Common myeloid progenitor, CD34-positive (primary cell): ENCODE data around the gene GLP2R.

ENCODE experiments used
- CTCF ChIA-PET: fragments of 350-600 bp; sonication (Branson Sonifier 250); formaldehyde crosslinking; loops from one replicate; lab custom pipeline; 2021; ENCODE audit warnings: antibody characterized with exemption; lab: Charles Lee
- POLR2A ChIA-PET: fragments of 350-600 bp; sonication (Branson Sonifier 250); formaldehyde crosslinking; loops from one replicate; lab custom pipeline; 2021; ENCODE audit warnings: antibody characterized with exemption; lab: Charles Lee
- DNase-seq, 3 donors: peaks; one replicate each; pipeline versions ENCODE4 v3.0.0 to v3.0.0-alpha.2; 2013
- H3K27ac ChIP-seq, 2 experiments: 1 replicate in 1 of 2; 2 replicates in 1 of 2; pipeline ENCODE4 v1.7.0; 2013; ENCODE audit warnings: inconsistent platforms in 2 of 2, low read length in 2 of 2, mild to moderate bottlenecking in 2 of 2, low read depth in 1 of 2, moderate library complexity in 1 of 2; ENCODE audit not compliant: severe bottlenecking in 2 of 2, insufficient read depth in 1 of 2, poor library complexity in 1 of 2
- H3K27me3 ChIP-seq, 5 experiments: replicated peaks in 2 of 5; 1 replicate in 3 of 5; 2 replicates in 2 of 5; pipeline versions ENCODE4 v1.6.1 to v1.7.0; 2013; ENCODE audit warnings: low read length in 4 of 5, mild to moderate bottlenecking in 2 of 5, moderate library complexity in 2 of 5, inconsistent platforms in 1 of 5; ENCODE audit not compliant: insufficient read depth in 5 of 5, control insufficient read depth in 4 of 5
- H3K36me3 ChIP-seq, 4 experiments: 1 replicate in 2 of 4; 2 replicates in 2 of 4; pipeline versions ENCODE4 v1.6.1 to v1.7.0; 2013; ENCODE audit warnings: low read length in 3 of 4, control low read depth in 1 of 4, mild to moderate bottlenecking in 1 of 4; ENCODE audit not compliant: control insufficient read depth in 4 of 4, insufficient read depth in 4 of 4
- H3K4me1 ChIP-seq, 4 experiments: 1 replicate in 3 of 4; 2 replicates in 1 of 4; pipeline versions ENCODE4 v1.6.1 to v1.7.1; 2013; ENCODE audit warnings: low read length in 3 of 4, mild to moderate bottlenecking in 3 of 4, control low read depth in 1 of 4, inconsistent platforms in 1 of 4, moderate library complexity in 1 of 4; ENCODE audit not compliant: control insufficient read depth in 4 of 4, insufficient read depth in 4 of 4; ENCODE audit errors: control extremely low read depth in 1 of 4
- H3K4me3 ChIP-seq, 7 experiments: 1 replicate in 4 of 7; 2 replicates in 3 of 7; pipeline versions ENCODE4 v1.5.1 to v1.7.0; 2013; ENCODE audit warnings: mild to moderate bottlenecking in 7 of 7, low read length in 6 of 7, moderate library complexity in 6 of 7, inconsistent platforms in 2 of 7, low read depth in 2 of 7, control low read depth in 1 of 7; ENCODE audit not compliant: insufficient read depth in 4 of 7, control insufficient read depth in 1 of 7; ENCODE audit errors: extremely low read depth in 1 of 7
- H3K9me3 ChIP-seq, 5 experiments: 1 replicate in 4 of 5; 2 replicates in 1 of 5; pipeline versions ENCODE4 v1.6.1 to v1.7.1; 2013; ENCODE audit warnings: low read length in 4 of 5, mild to moderate bottlenecking in 2 of 5, inconsistent platforms in 1 of 5, low read depth in 1 of 5, moderate library complexity in 1 of 5; ENCODE audit not compliant: control insufficient read depth in 4 of 5, insufficient read depth in 2 of 5; ENCODE audit errors: control extremely low read depth in 1 of 5
- WGBS: methylation state at CpG from one replicate; pipeline ENCODE4 v1.1.5; 2013; ENCODE audit not compliant: insufficient coverage; 5-methylcytosine and 5-hydroxymethylcytosine counted together

Gene GLP2R

DNA sequence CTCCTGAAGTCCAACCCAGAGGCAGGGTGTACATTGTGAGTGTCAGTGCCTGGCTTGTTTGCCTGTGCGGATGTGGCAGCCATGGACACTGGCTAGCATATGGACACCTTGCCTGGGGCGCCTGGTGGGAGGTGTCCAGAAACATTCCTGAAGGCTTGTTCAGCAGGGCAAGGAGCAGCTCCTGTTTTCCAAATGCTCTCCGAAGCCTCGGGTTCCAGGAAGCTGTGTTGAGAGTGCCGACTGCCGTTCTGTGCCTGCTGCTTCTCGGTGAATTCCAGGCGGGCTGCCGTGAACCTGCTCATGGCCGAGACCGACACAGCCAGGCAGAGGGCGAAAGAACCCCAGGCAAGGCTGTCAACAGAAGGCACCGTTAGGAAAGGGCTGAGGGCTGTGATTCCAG lies 23.4 kb upstream of the GLP2R start:
- 83% methylated on average over 13 of the region's 13 CpGs for WGBS
- H3K9me3 ChIP-seq = peaks cover 0 to 9% (median 2%) of the 10 kb centered on the region in 5 experiments
- POLR2A ChIA-PET = no interaction called here
- H3K27me3 ChIP-seq = peaks cover 2 to 6% (median 3%) of the 10 kb centered on the region in 5 experiments
- no peak overlapping the region for H3K27ac ChIP-seq
- no peaks in the 10 kb centered on the region for H3K36me3 ChIP-seq
- no peak overlapping the region for H3K4me3 ChIP-seq
- CTCF ChIA-PET = no interaction called here
- DNase-seq = no peak
- no peaks in the 10 kb centered on the region for H3K4me1 ChIP-seq

GRCh38 chr17:9802697-9803096 lies 23.0 kb upstream of the GLP2R start:
- no peak for DNase-seq
- Histone ChIP-seq H3K27ac (no peak overlapping the region), H3K36me3 (no peaks in the 10 kb centered on the region), H3K4me1 (no peaks in the 10 kb centered on the region), H3K27me3 (peaks cover 2 to 6% (median 3%) of the 10 kb centered on the region in 5 experiments), H3K9me3 (peaks cover 0 to 9% (median 2%) of the 10 kb centered on the region in 5 experiments), H3K4me3 (no peak overlapping the region)
- ChIA-PET POLR2A (no interaction called here), CTCF (no interaction called here)
- 72% methylated on average over 4 of the region's 4 CpGs for whole genome bisulfite sequencing

GRCh38 chr17:9805769-9806168 lies 20.0 kb upstream of the GLP2R start:
- Histone ChIP-seq H3K4me1 (no peaks in the 10 kb centered on the region), H3K27ac (no peak overlapping the region), H3K36me3 (no peaks in the 10 kb centered on the region), H3K4me3 (no peak overlapping the region), H3K9me3 (peaks cover 0 to 9% (median 2%) of the 10 kb centered on the region in 5 experiments), H3K27me3 (peaks cover 2 to 4% (median 3%) of the 10 kb centered on the region in 5 experiments)
- CTCF ChIA-PET = no interaction called here
- POLR2A ChIA-PET = no interaction called here
- whole genome bisulfite sequencing = 32% methylated on average over 4 of the region's 4 CpGs
- peak in 2 of 3 donors; percentile 14 to 72 for DNase-seq

GRCh38 chr17:9806699-9807098 lies 19.0 kb upstream of the GLP2R start:
- CTCF ChIA-PET = no interaction called here
- Histone ChIP-seq H3K36me3 (no peaks in the 10 kb centered on the region), H3K27ac (no peak overlapping the region), H3K4me1 (no peaks in the 10 kb centered on the region), H3K9me3 (peaks cover 0 to 9% (median 2%) of the 10 kb centered on the region in 5 experiments), H3K4me3 (no peak overlapping the region), H3K27me3 (peaks cover 0 to 7% (median 3%) of the 10 kb centered on the region in 5 experiments)
- 97% methylated on average over 5 of the region's 6 CpGs for WGBS
- POLR2A ChIA-PET = no interaction called here
- DNase-seq = no peak

DNA sequence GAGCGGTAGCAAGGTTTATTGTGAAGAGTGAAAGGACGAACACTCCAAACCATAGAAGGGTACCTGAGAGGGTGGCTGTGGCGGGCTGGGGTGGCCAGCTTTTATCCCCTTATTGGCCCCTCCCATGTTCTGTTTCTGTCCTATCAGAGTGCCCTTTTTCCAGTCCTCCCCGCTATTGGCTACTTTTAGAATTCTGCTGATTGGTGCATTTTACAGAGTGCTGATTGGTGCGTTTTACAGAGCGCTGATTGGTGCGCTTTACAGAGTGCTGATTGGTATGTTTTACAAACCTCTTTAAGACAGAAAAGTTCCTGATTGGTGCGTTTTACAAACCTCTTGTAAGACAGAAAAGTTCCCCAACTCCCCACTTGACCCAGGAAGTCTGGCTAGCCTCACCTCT lies 16.3 kb upstream of the GLP2R start:
- Histone ChIP-seq H3K27me3 (peaks cover 0 to 6% (median 3%) of the 10 kb centered on the region in 5 experiments), H3K36me3 (no peaks in the 10 kb centered on the region), H3K27ac (no peak overlapping the region), H3K9me3 (peaks cover 0 to 4% (median 2%) of the 10 kb centered on the region in 5 experiments), H3K4me1 (no peaks in the 10 kb centered on the region), H3K4me3 (no peak overlapping the region)
- no peak for DNase-seq
- ChIA-PET POLR2A (no interaction called here), CTCF (no interaction called here)
- 95% methylated on average over 5 of the region's 8 CpGs for WGBS

DNA sequence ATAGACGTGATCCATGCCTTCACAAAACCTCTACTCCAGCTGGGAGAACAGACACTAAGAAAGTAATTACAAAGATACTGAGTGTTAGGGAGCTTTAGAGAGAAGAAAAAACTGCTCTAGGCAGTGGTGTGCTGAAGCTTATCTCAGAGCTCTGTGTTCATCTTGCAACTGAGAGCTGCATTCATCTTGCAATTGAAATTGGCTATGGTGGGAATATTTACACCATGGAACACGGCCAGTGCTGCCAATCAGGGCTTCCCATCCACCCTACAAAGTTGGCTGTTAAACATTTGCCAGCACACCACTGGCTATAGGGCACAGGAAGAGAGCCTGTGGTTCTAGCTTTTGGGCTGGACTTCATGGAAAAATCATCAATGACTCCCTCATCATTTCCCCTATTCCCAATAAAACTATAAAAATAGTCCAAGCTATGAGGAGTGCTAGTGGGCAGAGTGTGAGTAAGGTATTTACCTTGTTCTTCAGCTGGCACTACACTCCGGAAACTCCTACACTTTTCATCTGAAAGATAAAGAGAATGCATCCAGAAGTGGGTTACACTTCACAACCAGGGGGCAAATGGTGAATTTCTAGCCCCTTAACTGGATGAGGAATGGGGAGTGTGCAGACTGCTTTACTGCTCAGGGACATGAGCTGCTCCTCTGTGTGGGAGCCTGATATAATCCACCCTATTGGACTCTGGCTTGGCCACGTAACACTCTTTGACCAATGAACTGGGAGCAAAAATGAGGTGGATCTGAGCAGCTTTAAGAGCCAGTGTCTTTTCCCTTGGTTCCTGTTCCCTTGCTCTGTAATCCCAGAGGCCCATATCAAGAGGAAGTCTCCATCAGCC lies 15.4 kb upstream of the GLP2R start:
- DNase-seq = no peak
- Histone ChIP-seq H3K9me3 (no peaks in the 10 kb centered on the region), H3K4me1 (no peaks in the 10 kb centered on the region), H3K27ac (no peak overlapping the region), H3K36me3 (no peaks in the 10 kb centered on the region), H3K4me3 (no peak overlapping the region), H3K27me3 (peaks cover 0 to 6% (median 3%) of the 10 kb centered on the region in 5 experiments)
- CTCF ChIA-PET = no interaction called here
- 96% methylated on average over 3 of the region's 4 CpGs for WGBS
- POLR2A ChIA-PET = no interaction called here

DNA sequence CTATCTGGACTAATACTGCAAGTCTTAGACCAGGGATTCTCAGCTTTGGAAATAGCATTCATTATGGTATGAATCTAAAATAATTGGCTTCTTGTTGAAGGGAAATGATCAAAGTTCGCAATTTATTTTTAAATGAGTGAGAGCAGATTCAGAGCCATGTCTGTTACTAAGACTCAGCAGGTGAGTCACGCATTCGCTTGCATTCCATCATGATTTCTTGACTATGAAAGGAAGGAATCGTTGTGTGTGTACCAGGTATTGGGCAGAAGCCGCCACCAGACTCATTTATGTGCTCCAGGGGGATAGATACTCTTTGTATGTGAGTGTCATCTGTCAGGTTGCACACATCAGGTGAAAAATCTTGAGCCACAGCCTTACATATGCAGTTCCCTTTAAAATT lies 14.6 kb upstream of the GLP2R start:
- Histone ChIP-seq H3K9me3 (no peaks in the 10 kb centered on the region), H3K4me1 (no peaks in the 10 kb centered on the region), H3K27ac (no peak overlapping the region), H3K27me3 (peaks cover 0 to 6% (median 3%) of the 10 kb centered on the region in 5 experiments), H3K4me3 (no peak overlapping the region), H3K36me3 (no peaks in the 10 kb centered on the region)
- POLR2A ChIA-PET = no interaction called here
- CTCF ChIA-PET = no interaction called here
- 93% methylated on average over 5 of the region's 5 CpGs for WGBS
- DNase-seq = no peak
